Fibroblast of skin of left biceps (primary cell): ENCODE data around the gene TPPP2.

Source experiments
- DNase-seq, 2 experiments: peaks; one replicate each; pipeline ENCODE4 v3.0.0-alpha.2; 2013; ENCODE audit warnings: low read depth in 2 of 2

TPPP2 gene

DNA sequence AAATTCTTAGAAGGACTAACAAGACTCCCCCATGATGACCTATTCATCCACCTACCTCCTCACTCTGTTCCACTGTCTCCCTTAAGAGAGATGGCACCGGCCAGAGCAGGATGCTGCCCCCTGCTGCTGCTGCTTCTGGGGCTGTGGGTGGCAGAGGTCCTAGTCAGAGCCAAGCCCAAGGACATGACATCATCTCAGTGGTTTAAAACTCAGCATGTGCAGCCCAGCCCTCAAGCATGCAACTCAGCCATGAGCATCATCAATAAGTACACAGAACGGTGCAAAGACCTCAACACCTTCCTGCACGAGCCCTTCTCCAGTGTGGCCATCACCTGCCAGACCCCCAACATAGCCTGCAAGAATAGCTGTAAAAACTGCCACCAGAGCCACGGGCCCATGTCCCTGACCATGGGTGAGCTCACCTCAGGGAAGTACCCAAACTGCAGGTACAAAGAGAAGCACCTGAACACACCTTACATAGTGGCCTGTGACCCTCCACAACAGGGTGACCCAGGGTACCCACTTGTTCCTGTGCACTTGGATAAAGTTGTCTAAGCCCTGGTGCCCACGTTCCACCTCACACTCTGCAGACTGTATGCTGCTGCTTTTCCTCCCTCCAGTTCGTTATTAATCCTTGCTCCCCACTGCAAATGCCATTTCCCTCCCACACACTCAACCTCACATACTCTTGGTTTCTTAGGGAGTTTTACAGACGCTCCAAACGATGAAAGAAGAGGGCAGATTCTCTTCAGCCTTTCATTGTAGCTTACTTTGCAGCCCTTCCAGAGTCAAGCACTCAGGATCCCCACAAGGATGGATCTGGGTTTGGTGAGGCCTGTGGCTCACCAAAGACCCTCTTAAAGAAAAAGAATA is 28.0 kb downstream of the TPPP2 start, which contains the start of gene RNASE8:
TSS of gene RNASE8 (plus strand) at position 20 of the 873 bp plus-strand sequence. CDS start at position 91, 71 bp downstream.
- no peak for DNase-seq

GRCh38 chr14:21058903-21059302 is 28.9 kb downstream of the TPPP2 start:
- DNase-seq: no peak

- DNase-seq: no peak
Measured at GRCh38 chr14:21059842-21060613, 30.0 kb downstream of the TPPP2 start.

DNA sequence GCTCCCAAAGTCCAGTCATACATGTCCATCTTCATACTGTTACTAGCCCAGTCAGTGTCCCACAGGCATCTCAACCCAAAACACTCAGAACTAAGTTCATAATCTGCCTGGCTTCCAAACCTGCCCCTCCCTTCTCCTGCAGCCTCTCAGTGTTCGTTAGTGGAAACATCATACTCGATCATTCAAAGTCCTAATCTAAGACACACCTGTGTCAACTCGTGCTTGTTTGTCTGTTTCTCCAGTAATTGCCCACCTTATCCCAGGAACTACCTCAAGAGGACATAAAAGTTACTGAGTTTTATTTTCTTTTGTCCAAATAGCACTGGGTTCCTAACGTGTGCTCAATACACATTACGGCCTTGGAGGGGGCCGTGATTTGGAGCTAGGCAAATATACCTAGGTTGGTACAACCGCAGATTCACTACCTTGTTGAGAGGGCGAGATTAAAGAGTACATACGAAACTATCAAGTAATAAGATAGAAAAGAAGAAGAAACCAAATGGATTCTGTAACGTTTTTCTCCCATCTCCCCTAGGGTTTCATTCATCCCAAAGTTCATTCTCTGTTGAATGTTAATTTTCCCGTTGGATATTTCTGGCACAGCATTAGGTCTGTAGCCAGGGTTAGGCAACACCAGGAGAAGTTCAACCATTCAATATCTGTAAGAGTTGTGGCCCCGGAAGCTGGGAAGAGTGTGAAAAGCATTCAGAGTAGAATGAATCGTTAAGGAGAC is 30.8 kb downstream of the TPPP2 start:
- DNase-seq: no peak

DNA sequence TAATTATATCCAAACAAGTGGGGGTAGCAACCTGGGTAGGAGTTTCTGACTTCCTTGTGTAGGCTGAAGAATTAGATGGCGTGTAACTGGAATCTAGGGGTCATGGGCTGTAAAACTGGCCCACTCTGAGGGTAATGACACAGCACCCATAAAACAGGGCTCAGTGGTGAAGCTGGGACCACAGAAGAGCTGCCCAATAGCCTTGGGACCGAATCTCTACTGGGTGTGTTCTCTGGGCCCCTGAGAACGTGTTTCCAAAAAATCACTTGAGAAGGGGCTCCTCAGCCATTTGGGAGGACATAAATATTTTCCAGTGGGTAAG is 31.3 kb downstream of the TPPP2 start:
- no peak for DNase-seq

DNA sequence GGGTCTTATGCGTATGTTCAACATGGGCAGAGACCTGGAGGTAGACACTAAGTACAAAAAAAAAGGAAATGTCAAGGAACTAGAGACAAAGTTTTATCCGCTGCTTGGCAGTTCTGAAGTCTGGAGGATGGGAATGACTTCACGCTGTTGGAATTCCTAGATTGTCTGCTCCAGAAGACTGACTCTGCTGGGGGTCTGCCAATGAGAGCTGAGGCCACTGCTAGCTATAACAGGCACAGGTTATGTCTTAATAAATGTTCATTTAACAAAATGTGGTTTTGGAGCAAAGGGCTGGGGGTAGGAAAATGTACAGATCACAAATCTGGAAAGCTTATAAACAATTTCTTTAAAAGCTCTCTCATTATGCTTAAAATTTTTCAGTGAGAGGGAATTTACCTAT is 33.5 kb downstream of the TPPP2 start:
- DNase-seq: peak; percentile 71 to 74

- DNase-seq: no peak
Measured at GRCh38 chr14:21066882-21067502, 37.0 kb downstream of the TPPP2 start.

DNA sequence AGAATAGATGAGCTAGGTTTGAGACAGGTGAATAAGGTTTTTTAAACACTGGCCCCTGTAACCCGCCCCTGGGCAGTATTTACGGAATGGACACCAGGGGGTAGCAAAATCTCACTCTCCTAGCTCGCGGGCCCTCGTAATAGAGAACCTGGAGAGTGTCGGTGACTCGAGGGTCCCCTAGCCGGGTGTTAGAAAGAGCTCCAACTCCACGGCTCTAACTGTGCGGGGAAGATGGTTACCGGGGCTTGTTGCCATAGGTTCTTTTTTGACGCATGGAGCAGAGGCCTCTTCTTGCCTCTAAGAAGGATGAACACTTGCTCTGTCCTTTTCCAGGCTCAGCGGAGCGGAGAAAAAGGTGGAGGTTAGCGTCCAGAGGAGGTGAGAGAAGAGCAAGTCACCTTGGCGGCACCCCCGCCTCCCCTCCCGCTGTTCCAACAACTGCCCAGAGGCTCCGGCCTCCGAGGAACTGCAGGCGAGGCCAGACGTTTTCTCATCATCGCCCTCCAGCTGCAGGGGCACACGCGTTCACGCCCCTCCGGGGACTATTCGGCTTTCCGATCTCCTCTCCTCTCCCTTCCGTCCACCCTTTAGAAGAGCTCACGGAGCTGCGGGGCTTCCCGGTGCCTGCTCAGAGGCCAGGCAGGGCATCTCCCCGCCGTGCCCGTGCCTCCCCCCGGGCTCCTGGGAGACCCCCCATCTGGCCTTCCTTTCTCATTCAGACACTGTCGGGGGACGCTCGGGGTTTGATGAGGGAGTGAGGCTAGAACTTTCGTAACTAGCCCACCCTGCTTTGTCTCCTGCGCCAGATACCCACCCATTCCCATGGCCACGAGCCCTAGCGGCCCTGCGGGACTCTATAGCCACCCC is 38.7 kb downstream of the TPPP2 start:
- DNase-seq: no peak

DNA sequence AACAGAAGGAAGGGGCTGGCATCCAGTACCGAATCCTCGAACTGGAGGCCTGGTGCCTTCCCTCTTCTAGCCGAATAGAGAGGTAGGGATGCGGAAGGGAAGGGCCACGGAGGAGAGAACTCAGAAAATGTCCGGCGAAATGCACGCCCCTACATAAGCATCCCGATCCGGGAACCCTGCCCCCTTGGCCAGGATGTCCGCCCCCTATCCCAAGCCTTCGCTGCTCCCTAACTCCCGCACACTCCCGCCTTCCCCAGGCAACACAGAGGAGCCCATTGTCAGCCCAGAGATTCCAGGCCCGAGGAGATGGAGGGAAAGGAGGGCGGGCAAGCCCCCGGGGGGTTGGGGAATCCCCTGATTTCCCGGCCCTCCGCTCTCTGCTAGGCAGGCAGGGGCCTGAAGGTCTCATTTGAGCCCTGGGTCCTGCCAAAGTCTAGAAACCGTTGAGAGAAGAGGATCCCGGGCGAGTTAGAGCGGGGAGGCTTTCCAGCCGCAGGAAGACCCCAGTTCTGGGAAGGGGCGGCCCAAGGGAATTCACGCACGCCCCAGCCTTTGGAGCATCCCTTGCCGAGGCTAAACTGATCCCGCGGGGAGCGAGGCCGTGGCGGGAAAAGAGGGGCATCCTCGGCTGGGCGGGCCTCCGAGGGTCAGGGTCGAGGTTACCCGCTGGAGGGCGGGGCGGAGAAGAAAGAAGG is 39.5 kb downstream of the TPPP2 start:
- no peak for DNase-seq

- no peak for DNase-seq
Measured at GRCh38 chr14:21070083-21070609, 40.1 kb downstream of the TPPP2 start, which contains the start of gene ARHGEF40. Gene ARHGEF40, plus strand, starts transcription at chr14:21070304. Its CDS starts 93 bp downstream, at chr14:21070397.

DNA sequence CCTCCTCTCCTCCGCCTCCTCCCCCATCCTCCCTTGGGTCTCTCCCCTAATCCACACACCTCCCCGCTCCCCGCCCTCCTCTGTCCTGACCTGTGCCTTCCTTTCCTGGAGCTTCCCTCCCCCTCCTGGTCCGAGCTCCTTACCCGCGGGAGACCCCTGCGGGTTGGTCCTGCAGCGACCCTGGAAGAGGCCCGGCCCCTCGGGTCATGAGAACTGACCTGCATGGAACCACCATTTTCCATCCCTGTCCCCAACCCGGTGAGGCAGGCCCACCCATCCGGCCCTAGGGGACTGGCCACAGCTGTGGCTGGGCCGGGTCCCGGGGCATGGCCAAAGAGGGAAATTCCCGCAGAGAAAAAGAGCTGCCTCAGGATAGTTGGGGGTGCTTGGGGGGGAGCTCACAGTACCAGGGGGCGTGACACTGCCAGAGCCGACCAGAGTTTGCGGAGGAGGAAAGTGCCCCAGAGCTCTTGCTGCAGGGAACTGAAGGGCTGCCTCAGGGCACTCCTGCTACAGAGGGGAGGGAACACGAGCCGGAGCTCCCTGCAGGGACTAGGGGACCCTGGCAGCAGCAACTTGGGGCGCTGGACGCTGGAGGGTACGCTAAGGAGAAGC is 40.7 kb downstream of the TPPP2 start:
- DNase-seq: no peak

- peak; percentile 88 to 90 for DNase-seq
Measured at GRCh38 chr14:21071225-21072030, 41.4 kb downstream of the TPPP2 start.

DNA sequence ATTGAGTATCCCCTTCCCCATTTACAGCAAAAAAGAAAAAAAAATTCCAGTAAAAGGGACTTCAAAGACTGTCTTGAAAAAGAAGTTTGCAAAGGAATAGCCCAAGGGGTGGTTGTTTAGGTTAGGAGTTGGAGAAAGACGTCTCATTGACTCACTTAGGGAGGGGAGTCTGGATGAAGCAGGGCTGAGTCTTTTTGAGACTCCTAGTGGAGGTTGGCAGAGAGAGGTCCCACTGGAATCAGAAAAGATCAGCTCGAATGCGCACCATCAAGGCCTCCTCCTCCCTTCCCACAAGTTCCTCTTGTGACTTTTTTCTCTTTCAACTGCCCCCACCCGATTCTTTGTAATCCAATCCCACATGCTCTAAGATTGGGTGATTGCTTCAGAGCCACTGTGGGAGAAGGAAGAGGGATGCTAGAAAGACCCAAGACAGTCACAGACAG is 42.0 kb downstream of the TPPP2 start:
- DNase-seq: peak; percentile 52 to 60

DNA sequence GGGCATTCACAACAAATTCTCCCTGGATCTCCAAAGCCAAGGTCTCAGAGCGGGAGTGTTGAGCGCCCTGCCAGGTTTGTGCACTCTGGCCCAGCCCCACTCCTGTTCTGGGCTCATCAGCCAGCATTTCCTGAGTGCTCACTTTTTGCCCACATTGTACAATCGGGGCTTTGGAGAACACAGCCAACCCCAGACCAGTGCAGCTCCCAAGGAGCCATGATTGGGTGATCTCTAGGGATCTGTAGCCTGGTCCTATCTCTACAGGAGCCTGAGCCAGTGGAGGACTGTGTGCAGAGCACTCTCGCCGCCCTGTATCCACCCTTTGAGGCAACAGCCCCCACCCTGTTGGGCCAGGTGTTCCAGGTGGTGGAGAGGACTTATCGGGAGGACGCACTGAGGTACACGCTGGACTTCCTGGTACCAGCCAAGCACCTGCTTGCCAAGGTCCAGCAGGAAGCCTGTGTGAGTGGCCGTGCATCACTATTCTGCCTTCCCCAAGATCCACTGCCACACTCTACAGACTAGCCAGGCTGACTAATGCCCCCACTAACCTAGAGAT is 42.8 kb downstream of the TPPP2 start:
- DNase-seq: no peak

- no peak for DNase-seq
Measured at GRCh38 chr14:21073921-21074320, 43.9 kb downstream of the TPPP2 start.

DNA sequence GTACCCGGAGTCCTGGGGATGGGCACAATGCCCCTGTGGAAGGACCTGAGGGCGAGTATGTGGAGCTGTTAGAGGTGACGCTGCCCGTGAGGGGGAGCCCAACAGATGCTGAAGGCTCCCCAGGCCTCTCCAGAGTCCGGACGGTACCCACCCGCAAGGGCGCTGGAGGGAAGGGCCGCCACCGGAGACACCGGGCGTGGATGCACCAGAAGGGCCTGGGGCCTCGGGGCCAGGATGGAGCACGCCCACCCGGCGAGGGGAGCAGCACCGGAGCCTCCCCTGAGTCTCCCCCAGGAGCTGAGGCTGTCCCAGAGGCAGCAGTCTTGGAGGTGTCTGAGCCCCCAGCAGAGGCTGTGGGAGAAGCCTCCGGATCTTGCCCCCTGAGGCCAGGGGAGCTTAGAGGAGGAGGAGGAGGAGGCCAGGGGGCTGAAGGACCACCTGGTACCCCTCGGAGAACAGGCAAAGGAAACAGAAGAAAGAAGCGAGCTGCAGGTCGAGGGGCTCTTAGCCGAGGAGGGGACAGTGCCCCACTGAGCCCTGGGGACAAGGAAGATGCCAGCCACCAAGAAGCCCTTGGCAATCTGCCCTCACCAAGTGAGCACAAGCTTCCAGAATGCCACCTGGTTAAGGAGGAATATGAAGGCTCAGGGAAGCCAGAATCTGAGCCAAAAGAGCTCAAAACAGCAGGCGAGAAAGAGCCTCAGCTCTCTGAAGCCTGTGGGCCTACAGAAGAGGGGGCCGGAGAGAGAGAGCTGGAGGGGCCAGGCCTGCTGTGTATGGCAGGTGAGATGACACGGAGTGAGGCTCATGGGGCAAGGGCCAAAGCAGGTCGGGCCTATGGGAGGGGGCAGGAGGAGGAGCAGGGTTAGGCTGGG is 44.6 kb downstream of the TPPP2 start:
- no peak for DNase-seq
